Measurements from ENCODE around the gene FIGLA. TPM values are rescaled to one million over a fixed set of nuclear protein-coding genes. Genes with fewer than 3 reads are reported as not detected.

FIGLA gene
- total and polyA plus RNA-seq, 2 experiments from 2014 or later = not detected

- H3K27ac ChIP-seq = no peak overlapping the region
- 80% methylated on average over 7 of the region's 7 CpGs for WGBS (ENCODE audit: low lambda C conversion rate, missing lambda C conversion rate)
- no peak for TF ChIP-seq EZH2phosphoT487 (IDR thresholded peaks at IDR 0.05; ENCODE audit: low read depth, severe bottlenecking, unreplicated experiment)
- no peak for TF ChIP-seq CTCF (IDR thresholded peaks at IDR 0.05; ENCODE audit: poor library complexity)
- no peak for TF ChIP-seq EZH2 (IDR thresholded peaks at IDR 0.05; ENCODE audit: borderline replicate concordance)
Measured at GRCh38 chr2:70765507-70765906, 24.9 kb downstream of the FIGLA start.

GRCh38 chr2:70759446-70759845 lies 31.0 kb downstream of the FIGLA start:
- no peak overlapping the region for H3K4me3 ChIP-seq
- H3K9me3 ChIP-seq (ENCODE audit: low read depth) = no peaks in the 10 kb centered on the region
- no peaks in the 10 kb centered on the region for H3K4me1 ChIP-seq (ENCODE audit: insufficient read depth)
- H3K27ac ChIP-seq = no peak overlapping the region
- peaks cover 22% of the 10 kb centered on the region for H3K27me3 ChIP-seq
- no peak overlapping the region for H2AFZ ChIP-seq
- no peak for DNase-seq (ENCODE audit: low spot score)
- no peaks in the 10 kb centered on the region for H3K79me2 ChIP-seq
- H3K9me2 ChIP-seq (replicated peaks; ENCODE audit: insufficient read depth) = no peaks in the 10 kb centered on the region
- H3K36me3 ChIP-seq (replicated peaks; ENCODE audit: insufficient read depth, low read depth) = no peaks in the 10 kb centered on the region
- no peak for TF ChIP-seq CTCF (IDR thresholded peaks at IDR 0.05; ENCODE audit: poor library complexity)
- no peak for TF ChIP-seq EZH2 (IDR thresholded peaks at IDR 0.05; ENCODE audit: borderline replicate concordance)
- no peak for TF ChIP-seq EZH2phosphoT487 (IDR thresholded peaks at IDR 0.05; ENCODE audit: low read depth, severe bottlenecking, unreplicated experiment)
- no peaks in the 10 kb centered on the region for H4K20me1 ChIP-seq (ENCODE audit: insufficient read depth, poor library complexity, severe bottlenecking)
- 92% methylated on average over 1 of the region's 1 CpG for WGBS (ENCODE audit: low lambda C conversion rate, missing lambda C conversion rate)
- H3K4me2 ChIP-seq = no peak overlapping the region

More at GRCh38 chr2:70765507-70765906, 24.9 kb downstream of the FIGLA start:
- H2AFZ ChIP-seq = no peak overlapping the region
- no peak for DNase-seq (ENCODE audit: low spot score)
- H3K36me3 ChIP-seq (replicated peaks; ENCODE audit: insufficient read depth, low read depth) = no peaks in the 10 kb centered on the region
- no peaks in the 10 kb centered on the region for H3K9me3 ChIP-seq (ENCODE audit: low read depth)
- no peaks in the 10 kb centered on the region for H4K20me1 ChIP-seq (ENCODE audit: insufficient read depth, poor library complexity, severe bottlenecking)
- H3K4me2 ChIP-seq = no peak overlapping the region
- peaks cover 58% of the 10 kb centered on the region for H3K27me3 ChIP-seq
- no peak overlapping the region for H3K4me3 ChIP-seq
- no peaks in the 10 kb centered on the region for H3K79me2 ChIP-seq
- peaks cover 10% of the 10 kb centered on the region for H3K4me1 ChIP-seq (ENCODE audit: insufficient read depth)
- no peaks in the 10 kb centered on the region for H3K9me2 ChIP-seq (replicated peaks; ENCODE audit: insufficient read depth)

GRCh38 chr2:70757966-70758365 lies 32.5 kb downstream of the FIGLA start:
- H2AFZ ChIP-seq = no peak overlapping the region

GRCh38 chr2:70757360-70757759 lies 33.1 kb downstream of the FIGLA start:
- peaks cover 20% of the 10 kb centered on the region for H3K27me3 ChIP-seq
- TF ChIP-seq EZH2phosphoT487 (IDR thresholded peaks at IDR 0.05; ENCODE audit: low read depth, severe bottlenecking, unreplicated experiment) (no peak), CTCF (IDR thresholded peaks at IDR 0.05; ENCODE audit: poor library complexity) (no peak), EZH2 (IDR thresholded peaks at IDR 0.05; ENCODE audit: borderline replicate concordance) (no peak)
- WGBS (ENCODE audit: low lambda C conversion rate, missing lambda C conversion rate) = 86% methylated on average over 4 of the region's 4 CpGs

More at GRCh38 chr2:70757966-70758365, 32.5 kb downstream of the FIGLA start:
- Histone ChIP-seq H4K20me1 (ENCODE audit: insufficient read depth, poor library complexity, severe bottlenecking) (no peaks in the 10 kb centered on the region), H3K4me3 (no peak overlapping the region), H3K4me2 (no peak overlapping the region), H3K79me2 (no peaks in the 10 kb centered on the region), H3K9me2 (replicated peaks; ENCODE audit: insufficient read depth) (no peaks in the 10 kb centered on the region), H3K36me3 (replicated peaks; ENCODE audit: insufficient read depth, low read depth) (no peaks in the 10 kb centered on the region), H3K27ac (no peak overlapping the region), H3K27me3 (peaks cover 20% of the 10 kb centered on the region), H3K4me1 (ENCODE audit: insufficient read depth) (no peaks in the 10 kb centered on the region), H3K9me3 (ENCODE audit: low read depth) (no peaks in the 10 kb centered on the region)
- 87% methylated on average over 7 of the region's 7 CpGs for WGBS (ENCODE audit: low lambda C conversion rate, missing lambda C conversion rate)
- no peak for TF ChIP-seq EZH2phosphoT487 (IDR thresholded peaks at IDR 0.05; ENCODE audit: low read depth, severe bottlenecking, unreplicated experiment)
- DNase-seq (ENCODE audit: low spot score) = no peak

More at GRCh38 chr2:70757360-70757759, 33.1 kb downstream of the FIGLA start:
- Histone ChIP-seq H3K4me1 (ENCODE audit: insufficient read depth) (no peaks in the 10 kb centered on the region), H2AFZ (no peak overlapping the region), H3K4me2 (no peak overlapping the region), H3K79me2 (no peaks in the 10 kb centered on the region), H4K20me1 (ENCODE audit: insufficient read depth, poor library complexity, severe bottlenecking) (no peaks in the 10 kb centered on the region), H3K4me3 (no peak overlapping the region), H3K9me3 (ENCODE audit: low read depth) (no peaks in the 10 kb centered on the region), H3K36me3 (replicated peaks; ENCODE audit: insufficient read depth, low read depth) (no peaks in the 10 kb centered on the region), H3K27ac (no peak overlapping the region), H3K9me2 (replicated peaks; ENCODE audit: insufficient read depth) (no peaks in the 10 kb centered on the region)
- no peak for DNase-seq (ENCODE audit: low spot score)
